Measurements from ENCODE around the gene HS1BP3. TPM values are rescaled to one million over a fixed set of nuclear protein-coding genes. Genes with fewer than 3 reads are reported as not detected.

Gene HS1BP3
- total and polyA plus RNA-seq, 8 donors: 13.8 to 105 (median 23.3) TPM

GRCh38 chr2:20617081-20617575, 33.8 kb downstream of the HS1BP3 start:
- no peak overlapping the region for H3K4me3 ChIP-seq
- 18 to 39% (median 24%) methylated on average over 9 to 10 of the region's 10 CpGs for WGBS, 5 donors
- no peaks in the 10 kb centered on the region for H3K27me3 ChIP-seq
- no peak for TF ChIP-seq POLR2A (IDR thresholded peaks at IDR 0.05)
- TF ChIP-seq EP300 (IDR thresholded peaks at IDR 0.05): peak; percentile 76
- TF ChIP-seq, protein P1, sequence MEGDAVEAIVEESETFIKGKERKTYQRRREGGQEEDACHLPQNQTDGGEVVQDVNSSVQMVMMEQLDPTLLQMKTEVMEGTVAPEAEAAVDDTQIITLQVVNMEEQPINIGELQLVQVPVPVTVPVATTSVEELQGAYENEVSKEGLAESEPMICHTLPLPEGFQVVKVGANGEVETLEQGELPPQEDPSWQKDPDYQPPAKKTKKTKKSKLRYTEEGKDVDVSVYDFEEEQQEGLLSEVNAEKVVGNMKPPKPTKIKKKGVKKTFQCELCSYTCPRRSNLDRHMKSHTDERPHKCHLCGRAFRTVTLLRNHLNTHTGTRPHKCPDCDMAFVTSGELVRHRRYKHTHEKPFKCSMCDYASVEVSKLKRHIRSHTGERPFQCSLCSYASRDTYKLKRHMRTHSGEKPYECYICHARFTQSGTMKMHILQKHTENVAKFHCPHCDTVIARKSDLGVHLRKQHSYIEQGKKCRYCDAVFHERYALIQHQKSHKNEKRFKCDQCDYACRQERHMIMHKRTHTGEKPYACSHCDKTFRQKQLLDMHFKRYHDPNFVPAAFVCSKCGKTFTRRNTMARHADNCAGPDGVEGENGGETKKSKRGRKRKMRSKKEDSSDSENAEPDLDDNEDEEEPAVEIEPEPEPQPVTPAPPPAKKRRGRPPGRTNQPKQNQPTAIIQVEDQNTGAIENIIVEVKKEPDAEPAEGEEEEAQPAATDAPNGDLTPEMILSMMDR (IDR thresholded peaks at IDR 0.05): no peak
- peak; percentile 52 to 58 (median 57) for TF ChIP-seq POLR2AphosphoS5 (IDR thresholded peaks at IDR 0.05)
- DNase-seq: peak; percentile 67 to 88
- peak overlapping the region; percentile 64 to 97 (median 89) for H3K27ac ChIP-seq
- H3K9me3 ChIP-seq: no peaks in the 10 kb centered on the region
- peaks cover 75 to 94% (median 81%) of the 10 kb centered on the region in 4 donors for H3K4me1 ChIP-seq
- intact Hi-C loops (cut with DNase I; ENCODE audit: low total_unique reads): no loop called here
- H3K36me3 ChIP-seq: peaks cover 8 to 26% (median 25%) of the 10 kb centered on the region in 4 donors

- Histone ChIP-seq H3K27me3 (no peaks in the 10 kb centered on the region), H3K9me3 (no peaks in the 10 kb centered on the region), H3K4me3 (no peak overlapping the region), H3K36me3 (peaks cover 5 to 19% (median 18%) of the 10 kb centered on the region in 4 donors), H3K27ac (peak overlapping the region; percentile 64 to 97 (median 89)), H3K4me1 (peaks cover 79 to 98% (median 88%) of the 10 kb centered on the region in 4 donors)
- TF ChIP-seq POLR2A (IDR thresholded peaks at IDR 0.05) (no peak), EP300 (IDR thresholded peaks at IDR 0.05) (no peak), POLR2AphosphoS5 (IDR thresholded peaks at IDR 0.05) (no peak)
- TF ChIP-seq, protein P1 (IDR thresholded peaks at IDR 0.05): no peak
- DNase-seq: peak in 1 of 2 donors; percentile 18
- 86 to 92% (median 90%) methylated on average over 4 of the region's 4 CpGs for WGBS, 5 donors
- intact Hi-C loops (cut with DNase I; ENCODE audit: low total_unique reads): no loop called here
These were observed 34.5 kb downstream of the HS1BP3 start for GRCh38 chr2:20616341-20616871.

DNA sequence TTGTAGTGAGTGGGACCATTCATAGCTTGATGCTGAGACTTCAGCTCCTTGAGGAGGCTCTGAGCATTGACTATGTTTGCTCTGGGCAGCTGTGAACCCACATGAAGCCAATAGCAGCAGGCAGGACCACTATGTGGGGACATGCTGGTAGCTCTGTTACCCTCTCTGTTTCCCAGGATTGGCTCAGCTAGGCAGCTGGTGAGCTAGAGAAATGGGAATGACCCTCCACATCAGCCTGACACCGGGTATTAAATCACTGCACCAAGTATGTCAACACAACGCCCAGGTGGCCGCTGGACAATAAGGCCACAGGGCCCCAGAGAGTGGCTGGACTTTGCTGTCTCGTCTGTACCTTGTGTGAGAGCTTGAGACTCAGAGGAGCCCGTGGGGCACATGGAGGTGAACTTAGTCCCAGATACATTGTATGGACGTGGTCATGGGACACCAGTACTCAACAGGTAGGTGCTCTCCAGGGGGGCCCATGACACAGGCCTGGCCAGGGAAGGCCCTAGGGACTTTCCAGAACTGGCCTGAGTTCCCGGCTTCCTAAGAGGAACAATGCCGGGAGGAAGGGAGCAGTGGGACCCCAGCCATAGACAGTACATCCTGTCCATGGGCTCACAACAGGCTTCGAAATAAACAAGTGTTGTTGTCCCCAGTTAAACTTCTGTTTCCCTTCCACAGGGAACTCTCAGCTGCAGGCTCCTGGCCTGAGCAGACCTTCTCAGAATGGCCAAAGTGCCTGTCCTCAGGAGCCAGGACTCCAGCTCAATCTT, 35.2 kb downstream of the HS1BP3 start:
- Histone ChIP-seq H3K4me3 (no peak overlapping the region), H3K27me3 (no peaks in the 10 kb centered on the region), H3K4me1 (peaks cover 84 to 99% (median 92%) of the 10 kb centered on the region in 4 donors), H3K36me3 (peaks cover 5 to 11% (median 11%) of the 10 kb centered on the region in 4 donors), H3K27ac (peak overlapping the region; percentile 64 to 97 (median 89)), H3K9me3 (no peaks in the 10 kb centered on the region)
- intact Hi-C loops (cut with DNase I; ENCODE audit: low total_unique reads): no loop called here
- TF ChIP-seq POLR2AphosphoS5 (IDR thresholded peaks at IDR 0.05) (peak; percentile 11 to 34 (median 24)), EP300 (IDR thresholded peaks at IDR 0.05) (peak; percentile 91)
- TF ChIP-seq, protein P1 (IDR thresholded peaks at IDR 0.05): no peak
- peak; percentile 25 to 59 for DNase-seq
- 61 to 79% (median 70%) methylated on average over 9 of the region's 9 CpGs for WGBS, 5 donors

DNA sequence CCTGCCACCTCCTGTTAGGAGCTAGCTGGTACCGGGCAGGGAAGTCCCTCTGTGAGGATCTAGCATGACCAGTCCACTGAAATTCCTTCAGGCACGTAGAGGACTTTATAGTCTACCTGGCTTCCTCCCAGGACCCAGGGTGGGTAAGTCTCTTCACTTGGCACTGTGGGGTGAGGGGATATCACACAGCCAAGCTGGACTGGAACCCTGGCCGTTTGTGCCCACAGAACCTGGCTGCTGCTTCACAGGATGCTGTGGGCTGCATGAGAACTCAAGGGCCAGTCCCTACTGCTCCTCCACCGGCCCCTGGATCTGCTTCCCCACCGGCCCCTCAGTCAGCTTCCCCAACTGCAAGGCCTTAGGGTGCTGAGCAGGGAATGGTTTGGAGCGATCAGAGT, 35.8 kb downstream of the HS1BP3 start:
- H3K27ac ChIP-seq: peak overlapping the region; percentile 64 to 97 (median 89)
- H3K27me3 ChIP-seq: no peaks in the 10 kb centered on the region
- H3K4me1 ChIP-seq: peaks cover 80 to 97% (median 90%) of the 10 kb centered on the region in 4 donors
- WGBS, 5 donors: 59 to 73% (median 64%) methylated on average over 6 of the region's 6 CpGs
- no peaks in the 10 kb centered on the region for H3K9me3 ChIP-seq
- H3K4me3 ChIP-seq: no peak overlapping the region
- no peak for DNase-seq
- intact Hi-C loops (cut with DNase I; ENCODE audit: low total_unique reads): no loop called here
- H3K36me3 ChIP-seq: peaks cover 4 to 5% (median 5%) of the 10 kb centered on the region in 4 donors
- TF ChIP-seq POLR2AphosphoS5 (IDR thresholded peaks at IDR 0.05) (no peak), POLR2A (IDR thresholded peaks at IDR 0.05) (no peak), EP300 (IDR thresholded peaks at IDR 0.05) (no peak)
- TF ChIP-seq, protein P1 (IDR thresholded peaks at IDR 0.05): no peak
